Superior temporal gyrus (tissue), 1 donor: ENCODE measurements around the gene RCSD1.
"Not testable (repeated sequence)": the region's sequence is repeated elsewhere in the genome, so short reads cannot be mapped to it uniquely, and the experiment has no call there.

Experiments
- DNase-seq: peaks from one replicate; pipeline ENCODE4 v3.0.0-alpha.2; 2016; ENCODE audit errors: extremely low spot score

RCSD1 gene

DNA sequence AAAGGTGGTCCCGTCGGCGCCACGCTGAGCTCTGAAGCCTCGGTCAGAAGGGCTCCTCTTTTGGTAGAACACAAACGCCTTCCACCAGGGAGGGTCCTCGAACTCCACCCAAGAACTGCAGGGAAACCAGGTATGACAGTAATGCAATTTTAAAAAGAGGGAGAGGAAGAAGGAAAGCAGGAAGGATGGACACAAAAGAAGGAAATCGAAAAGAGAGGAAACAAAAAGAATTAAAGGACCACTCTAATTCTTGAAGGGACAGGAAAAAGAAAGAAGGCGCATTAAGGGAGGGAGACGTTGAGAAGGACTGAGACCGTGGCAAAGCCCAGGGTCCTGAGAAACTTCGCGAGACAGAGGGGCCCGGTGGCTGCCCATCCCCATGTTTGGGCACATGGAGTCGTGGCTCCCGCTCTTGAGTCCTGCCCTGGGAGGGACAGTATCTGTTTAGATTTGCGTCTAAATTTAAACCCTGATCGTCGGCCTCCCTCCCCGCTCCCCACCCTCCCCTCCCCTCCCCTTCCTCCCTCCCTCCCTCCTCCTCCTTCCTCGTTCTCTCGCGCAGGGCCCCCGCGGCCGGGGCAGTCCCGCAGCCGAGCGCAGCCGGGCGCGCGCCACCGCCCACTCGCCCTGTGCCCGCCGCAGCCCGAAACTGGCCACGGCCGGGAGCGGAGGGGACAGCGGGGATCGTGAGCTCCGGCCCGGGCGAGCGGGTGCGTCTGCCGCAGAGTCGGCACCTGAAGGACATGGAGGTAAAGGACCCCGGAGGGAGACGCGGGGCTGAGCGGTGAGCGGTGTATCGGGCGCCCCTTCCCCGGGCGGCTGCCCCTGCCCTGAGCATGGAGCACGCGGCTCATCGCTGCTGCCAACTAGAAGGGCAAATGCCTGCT, at the start of gene RCSD1:
TSS of gene RCSD1 (plus strand) at position 552 of the 887 bp plus-strand sequence. CDS start at position 744, 192 bp downstream.
- DNase-seq: no peak

- DNase-seq: no peak
These were observed 48.0 kb upstream of the RCSD1 start for GRCh38 chr1:167582064-167582463.

DNA sequence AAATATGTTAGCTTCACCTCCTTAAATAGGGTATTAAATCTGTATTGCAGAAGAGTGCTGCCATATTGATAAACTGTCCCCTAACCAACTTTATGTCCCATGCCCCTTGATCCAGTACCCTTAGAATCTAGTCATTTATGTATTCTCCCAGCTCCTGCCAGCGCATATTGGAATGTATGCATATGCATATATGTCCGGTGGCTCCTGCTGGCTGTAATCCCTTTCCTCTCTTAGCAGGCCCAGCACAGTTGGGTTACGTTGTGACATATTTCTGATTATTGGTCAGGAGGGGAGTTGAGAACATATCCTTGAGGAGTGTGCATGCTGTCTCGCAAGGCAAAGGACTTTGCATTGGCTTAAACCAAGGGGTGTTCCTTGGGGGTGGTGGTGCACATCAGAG, 47.3 kb upstream of the RCSD1 start:
- DNase-seq: no peak

GRCh38 chr1:167584581-167584980, 45.5 kb upstream of the RCSD1 start:
- DNase-seq: no peak

- no peak for DNase-seq
These were observed 42.7 kb upstream of the RCSD1 start for GRCh38 chr1:167587342-167587741.

DNA sequence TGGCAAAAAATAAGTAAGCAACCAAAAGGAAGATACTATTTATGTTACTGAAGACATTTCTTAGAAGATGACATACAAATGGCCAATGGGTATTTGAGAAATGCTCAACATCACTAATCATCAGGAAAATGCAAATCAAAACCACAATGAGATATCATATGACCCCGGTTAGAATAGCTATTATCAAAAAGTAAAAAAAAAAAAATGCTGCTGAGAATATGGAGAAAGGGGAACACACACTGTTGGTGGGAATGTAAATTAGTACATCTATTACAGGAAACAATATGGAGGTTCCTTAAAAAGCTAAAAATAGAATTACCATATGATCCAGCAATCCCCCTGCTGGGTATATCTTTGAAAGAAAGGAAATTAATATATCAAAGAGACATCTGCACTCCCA, 42.2 kb upstream of the RCSD1 start:
- no peak for DNase-seq

DNA sequence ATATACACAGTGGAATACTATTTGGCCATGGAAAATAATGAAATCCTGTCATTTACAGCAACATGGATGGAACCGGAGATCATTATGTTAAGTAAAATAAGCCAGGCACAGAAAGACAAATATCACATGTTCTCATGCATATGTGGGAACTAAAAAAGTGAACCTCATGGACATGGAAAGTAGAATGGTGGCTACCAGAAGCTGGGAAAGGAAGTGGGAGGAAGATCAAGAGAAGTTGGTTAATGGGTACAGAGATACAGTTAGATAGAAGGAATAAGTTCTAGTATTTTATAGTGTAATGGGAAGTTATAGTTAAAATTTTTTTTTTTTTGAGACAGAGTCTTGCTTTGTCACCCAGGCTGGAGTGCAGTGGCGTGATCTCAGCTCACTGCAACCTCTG, 41.7 kb upstream of the RCSD1 start:
- no peak for DNase-seq

- DNase-seq: no peak
These were observed 37.6 kb upstream of the RCSD1 start for GRCh38 chr1:167592475-167592874.

DNA sequence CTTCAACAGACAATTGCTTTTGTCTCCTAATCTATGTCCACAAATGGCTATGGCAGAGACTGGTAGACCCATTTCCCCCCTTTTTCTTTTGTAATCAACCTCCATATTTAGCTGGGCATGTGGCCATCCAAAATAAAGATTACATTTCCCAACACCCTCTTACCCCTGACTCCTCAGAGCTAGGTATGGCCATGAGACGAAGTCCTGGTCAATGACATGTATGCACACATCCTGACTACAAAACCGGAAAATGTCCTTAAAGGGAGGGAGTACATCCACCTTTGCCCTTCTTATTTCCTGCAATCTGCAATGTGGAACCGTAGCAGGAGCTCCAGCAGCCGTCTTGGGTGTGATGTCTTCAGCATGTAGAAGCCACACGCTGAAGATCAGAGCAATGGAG, 36.2 kb upstream of the RCSD1 start:
- no peak for DNase-seq

GRCh38 chr1:167594822-167595221, 35.2 kb upstream of the RCSD1 start:
- no peak for DNase-seq

DNA sequence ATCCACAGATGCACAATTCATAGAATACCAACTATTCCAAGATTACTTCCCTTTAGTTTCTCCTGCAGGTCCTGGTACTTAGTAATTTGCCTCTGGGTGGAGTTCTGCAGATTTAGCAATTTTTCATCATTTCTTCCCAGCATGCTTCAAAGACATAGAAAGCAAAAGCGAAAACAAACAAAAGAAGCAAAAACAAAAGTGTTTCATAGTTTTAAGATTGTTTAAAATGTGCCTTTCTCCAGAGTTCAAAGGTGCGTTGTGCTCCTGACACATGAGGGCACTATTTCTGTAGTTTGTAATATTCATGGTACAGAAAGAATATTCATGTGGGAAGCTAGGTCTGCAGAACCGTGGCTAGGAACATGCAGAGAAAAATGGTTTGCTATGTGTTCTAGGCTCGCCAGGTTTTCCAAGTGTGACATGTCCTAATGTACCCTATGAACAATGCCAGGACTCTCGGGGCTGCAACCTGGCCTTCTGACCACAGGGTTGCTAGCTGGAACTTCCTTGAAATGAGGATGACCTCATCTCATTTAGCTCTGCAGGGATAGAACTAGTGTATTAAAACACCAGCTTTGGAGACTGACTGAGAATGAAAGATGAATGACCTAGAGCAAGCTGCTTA, 30.0 kb upstream of the RCSD1 start:
- no peak for DNase-seq

DNA sequence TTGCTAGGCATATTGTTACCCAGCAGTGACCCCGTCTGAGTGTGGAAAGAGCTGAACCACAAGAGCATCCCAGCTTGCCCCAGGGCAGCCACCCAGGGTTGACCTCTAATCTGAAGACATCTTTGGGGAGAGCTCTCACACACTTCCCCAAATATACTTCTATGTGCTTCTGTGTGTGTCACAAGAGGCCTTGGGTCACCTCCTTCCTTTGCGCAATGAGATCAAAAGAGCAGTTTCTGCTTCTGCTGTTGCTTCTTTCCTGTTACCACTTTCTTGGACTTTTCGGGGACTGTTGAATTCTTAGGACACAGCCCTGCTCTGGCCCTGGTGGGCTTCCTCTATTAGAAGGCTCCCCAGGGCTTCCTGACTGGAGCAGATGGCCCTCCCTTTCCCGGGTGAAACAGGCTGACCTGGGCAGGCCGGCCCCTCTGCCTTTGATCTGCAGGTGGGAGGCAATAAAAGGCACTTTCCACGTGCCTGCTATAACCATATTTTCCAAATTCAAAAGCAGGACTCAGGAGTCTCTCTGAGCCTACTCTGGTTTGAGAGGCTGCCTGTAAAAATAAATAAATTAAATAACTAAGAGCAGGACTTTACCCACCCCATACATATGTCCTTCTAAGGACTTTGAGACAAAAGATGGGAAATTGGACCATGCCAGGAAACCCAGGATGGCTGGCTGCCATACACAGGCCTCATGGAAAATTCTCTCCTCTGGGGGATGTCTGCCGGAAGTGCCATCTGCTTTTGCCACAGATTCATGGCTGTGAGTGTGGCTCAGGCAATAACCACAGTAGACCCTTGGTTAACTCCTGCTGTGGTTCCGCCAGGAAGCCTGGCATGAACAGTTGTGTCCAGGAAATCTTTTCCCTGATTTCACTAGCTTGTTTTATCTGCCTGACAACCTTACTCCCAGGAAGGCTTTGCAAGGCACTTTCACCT, 28.3 kb upstream of the RCSD1 start:
- no peak for DNase-seq

- DNase-seq: no peak
These were observed 27.2 kb upstream of the RCSD1 start for GRCh38 chr1:167602840-167603239.

- no peak for DNase-seq
These were observed 24.5 kb upstream of the RCSD1 start for GRCh38 chr1:167605576-167605975.

GRCh38 chr1:167611983-167612382, 18.0 kb upstream of the RCSD1 start:
- no peak for DNase-seq

- DNase-seq: no peak
These were observed 17.2 kb upstream of the RCSD1 start for GRCh38 chr1:167612587-167613385.

- DNase-seq: not testable (repeated sequence)
These were observed 16.0 kb upstream of the RCSD1 start for GRCh38 chr1:167613984-167614383.

DNA sequence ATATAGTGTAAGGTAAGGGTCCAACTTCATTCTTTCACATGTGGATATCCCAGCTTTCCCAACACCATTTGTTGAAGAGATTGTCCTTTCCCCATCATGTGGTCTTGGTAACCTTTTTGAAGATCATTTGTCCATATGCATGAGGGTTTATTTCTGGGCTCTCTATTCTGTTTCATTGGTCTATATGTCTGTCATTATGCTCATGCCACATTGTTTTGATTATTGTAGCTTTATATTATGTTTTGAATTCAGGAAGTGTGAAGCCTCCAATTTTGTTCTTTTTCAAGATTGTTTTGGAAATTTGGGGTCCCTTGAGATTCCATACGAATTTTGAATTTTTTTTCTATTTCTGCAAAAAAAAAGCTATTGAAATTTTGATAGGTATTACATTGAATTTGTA, 15.2 kb upstream of the RCSD1 start:
- no peak for DNase-seq

GRCh38 chr1:167616521-167616920, 13.5 kb upstream of the RCSD1 start:
- no peak for DNase-seq

DNA sequence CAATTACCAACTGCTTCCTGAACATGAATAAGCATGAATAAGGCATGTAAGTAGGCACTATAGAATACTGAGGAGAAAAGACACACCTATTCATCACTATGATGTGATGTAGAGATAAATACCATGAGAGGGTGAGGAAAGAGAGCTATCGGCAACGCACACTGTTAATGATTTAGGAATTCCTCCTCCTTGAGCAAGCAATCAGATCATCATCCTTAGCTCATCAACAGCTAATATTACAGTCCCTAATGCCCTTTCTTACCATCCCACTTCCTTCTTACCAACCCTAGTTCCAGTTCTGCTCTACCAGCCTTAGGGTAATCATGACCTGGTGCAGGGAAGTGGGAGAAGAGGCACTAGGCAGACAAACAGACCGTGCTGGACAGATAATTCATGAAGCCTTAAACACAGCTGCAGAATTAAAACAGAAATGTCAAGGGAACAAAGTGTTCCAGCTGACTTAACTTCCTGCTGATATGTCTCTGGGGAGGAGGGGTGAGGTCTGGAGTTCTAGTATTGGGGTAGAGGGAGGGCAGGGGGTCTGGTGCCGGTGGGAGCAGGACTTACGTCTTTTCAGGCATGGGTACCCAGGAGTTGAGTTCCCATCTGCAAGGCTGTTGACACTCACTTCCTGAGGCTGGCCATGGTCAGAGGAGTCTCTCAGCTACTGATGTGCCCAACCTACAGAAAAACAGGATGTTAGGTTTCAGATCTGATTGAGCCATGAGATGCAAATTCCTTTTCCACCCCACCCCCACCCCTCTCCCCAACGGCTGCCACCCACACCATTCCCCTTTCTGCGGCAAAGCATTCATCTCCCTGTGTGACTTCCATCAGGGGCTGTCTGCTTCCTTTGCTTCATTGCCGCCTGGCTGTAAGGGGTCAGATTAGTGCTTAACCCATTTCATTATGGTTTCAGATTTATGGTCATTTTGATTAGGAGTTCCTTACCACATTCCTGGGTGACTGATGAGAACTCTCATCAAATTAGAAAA, 12.6 kb upstream of the RCSD1 start:
- DNase-seq: no peak
